Left ventricle myocardium inferior (tissue), 1 donor: Measurements from ENCODE around the gene COL5A2. TPM values are rescaled to one million over a fixed set of nuclear protein-coding genes. Genes with fewer than 3 reads are reported as not detected.
A peak's percentile ranks its signal among the peaks of the same experiment; 100 is the strongest.

Experiments used
- DNase-seq: peaks from one replicate; pipeline ENCODE4 v3.0.0-alpha.2; 2020
- H3K27ac ChIP-seq: fragments of 200-600 bp; replicated peaks from 2 replicates; pipeline ENCODE4 v1.8.0; 2021
- H3K27me3 ChIP-seq: fragments of 200-600 bp; 2 replicates; pipeline ENCODE4 v1.8.0; 2021; ENCODE audit warnings: low read depth
- H3K36me3 ChIP-seq: fragments of 200-600 bp; 2 replicates; pipeline ENCODE4 v1.8.0; 2021
- H3K4me1 ChIP-seq: fragments of 200-600 bp; 2 replicates; pipeline ENCODE4 v1.8.0; 2021
- H3K4me3 ChIP-seq: fragments of 200-600 bp; 2 replicates; pipeline ENCODE4 v1.8.0; 2021; ENCODE audit warnings: mild to moderate bottlenecking, moderate library complexity
- H3K9me3 ChIP-seq: fragments of 200-600 bp; replicated peaks from 2 replicates; pipeline ENCODE4 v1.8.0; 2021
- CTCF ChIP-seq: fragments of 200-600 bp; IDR thresholded peaks from 2 replicates; pipeline ENCODE4 v1.8.0; 2021; ENCODE audit warnings: antibody characterized with exemption, mild to moderate bottlenecking, borderline replicate concordance
- intact Hi-C: fragments of 100-400 bp; cut with micrococcal nuclease; formaldehyde crosslinking; loops from one replicate; pipeline ENCODE4 v1.11.0; 2022
- total RNA-seq: library from RNA; stranded (reverse); fragmentation: NEBNext Ultra II Directional; extraction: Animal tissue kit (Norgen Biotek cat#: 25700); gene quantifications from one replicate; pipeline ENCODE4 v1.2.1, GENCODE V29; 2021
- donor health status: DM: no; HTN: yes; CAD: no; lungs with severe emphysema.

COL5A2 gene
- total RNA-seq, 1 donor from 2014 or later, result 9.3 TPM

- H3K27ac ChIP-seq, result no peak overlapping the region
- TF ChIP-seq CTCF, result no peak
- H3K36me3 ChIP-seq, result no peaks in the 10 kb centered on the region
- H3K9me3 ChIP-seq, result no peaks in the 10 kb centered on the region
- H3K27me3 ChIP-seq, result no peaks in the 10 kb centered on the region
- no peak for DNase-seq
- H3K4me1 ChIP-seq, result peaks cover 10% of the 10 kb centered on the region
- no peak overlapping the region for H3K4me3 ChIP-seq
- intact Hi-C loops, result loop anchor here (10.0 kb wide), 1 partner anchor 166 kb away; no protein-coding TSS in a partner anchor
Observed at GRCh38 chr2:189118386-189118785, 61.2 kb downstream of the COL5A2 start.

DNA sequence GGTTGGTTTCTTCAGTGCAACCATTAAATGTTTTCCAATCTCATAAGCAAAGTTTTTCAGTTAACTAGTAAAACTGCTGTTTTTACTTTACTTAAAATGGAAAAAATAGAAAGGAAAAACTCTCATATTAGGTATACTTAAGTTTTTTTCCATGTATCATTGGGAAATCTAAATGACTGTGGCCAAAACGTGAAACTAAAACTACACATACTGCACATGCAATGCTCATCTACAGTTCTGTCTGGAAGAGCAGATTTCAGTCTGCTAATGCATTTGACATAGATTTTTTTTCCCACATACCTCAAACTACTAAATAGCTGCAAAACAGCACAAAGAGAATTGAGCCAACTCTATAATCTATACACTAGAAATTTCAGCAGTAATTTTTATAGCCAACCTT, 62.6 kb downstream of the COL5A2 start:
- Histone ChIP-seq H3K27me3 (no peaks in the 10 kb centered on the region), H3K4me1 (peaks cover 10% of the 10 kb centered on the region), H3K4me3 (no peak overlapping the region), H3K27ac (no peak overlapping the region), H3K9me3 (no peaks in the 10 kb centered on the region), H3K36me3 (no peaks in the 10 kb centered on the region)
- TF ChIP-seq CTCF, result no peak
- no peak for DNase-seq
- intact Hi-C loops, result loop anchor here (10.0 kb wide), 1 partner anchor 168 kb away; no protein-coding TSS in a partner anchor

GRCh38 chr2:189116087-189116486, 63.5 kb downstream of the COL5A2 start:
- H3K27me3 ChIP-seq, result no peaks in the 10 kb centered on the region
- no peaks in the 10 kb centered on the region for H3K36me3 ChIP-seq
- intact Hi-C loops, result loop anchor here (10.0 kb wide), 1 partner anchor 169 kb away; no protein-coding TSS in a partner anchor
- no peak for DNase-seq
- no peak overlapping the region for H3K4me3 ChIP-seq
- H3K9me3 ChIP-seq, result no peaks in the 10 kb centered on the region
- peaks cover 10% of the 10 kb centered on the region for H3K4me1 ChIP-seq
- peak overlapping the region; percentile 20 for H3K27ac ChIP-seq
- TF ChIP-seq CTCF, result no peak

DNA sequence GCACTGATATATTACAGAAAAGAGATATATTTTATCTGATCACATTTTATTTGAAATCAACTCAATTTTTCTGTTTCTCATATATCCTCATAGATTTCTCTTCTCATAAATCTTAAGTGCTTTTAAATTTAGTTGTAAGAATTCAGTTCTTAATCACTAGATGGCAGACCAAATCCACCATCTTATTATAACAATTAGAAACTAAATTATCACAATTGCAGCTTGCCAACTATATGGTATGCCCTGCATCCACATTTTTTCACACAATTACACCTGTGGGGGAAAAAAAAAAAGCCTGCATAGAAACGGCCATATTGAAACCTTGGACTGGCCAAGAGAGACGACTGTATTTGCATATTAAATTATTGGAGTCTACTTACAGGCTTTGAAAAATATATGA, 64.4 kb downstream of the COL5A2 start:
- Histone ChIP-seq H3K4me1 (peaks cover 10% of the 10 kb centered on the region), H3K4me3 (no peak overlapping the region), H3K27ac (no peak overlapping the region), H3K27me3 (no peaks in the 10 kb centered on the region), H3K9me3 (no peaks in the 10 kb centered on the region), H3K36me3 (no peaks in the 10 kb centered on the region)
- intact Hi-C loops, result loop anchor here (10.0 kb wide), 1 partner anchor 170 kb away; no protein-coding TSS in a partner anchor
- peak; percentile 39 for TF ChIP-seq CTCF
- DNase-seq, result no peak

GRCh38 chr2:189113963-189114362, 65.6 kb downstream of the COL5A2 start:
- no peak for DNase-seq
- Histone ChIP-seq H3K9me3 (no peaks in the 10 kb centered on the region), H3K4me1 (peaks cover 10% of the 10 kb centered on the region), H3K36me3 (no peaks in the 10 kb centered on the region), H3K27me3 (no peaks in the 10 kb centered on the region), H3K4me3 (no peak overlapping the region), H3K27ac (no peak overlapping the region)
- intact Hi-C loops, result loop anchor here (10.0 kb wide), 1 partner anchor 171 kb away; no protein-coding TSS in a partner anchor
- no peak for TF ChIP-seq CTCF
